GM12878 (cell line): ENCODE data around the gene DPF3. TPM values are rescaled to one million over a fixed set of nuclear protein-coding genes. Genes with fewer than 3 reads are reported as not detected.

ENCODE experiments used
- ATAC-seq: fragments of 200-7000 bp; cut with Tn5 transposase; 3 replicates; pipeline ENCODE4 v1.9.1; 2020; ENCODE audit warnings: mild to moderate bottlenecking, moderate library complexity
- BruUV-seq: library from RNA; stranded (reverse); fragments of 400-500 nt; replicated peaks from 2 replicates; lab custom pipeline; 2021; lab: Mats Ljungman, UMichigan
- CTCF ChIA-PET: fragments of 300-600 bp; sonication (Branson Sonifier 250); formaldehyde crosslinking; extraction: SDS; loops from one replicate; lab custom pipeline; 2021; ENCODE audit warnings: inconsistent platforms; lab: Yijun Ruan, JAX
- POLR2A ChIA-PET: fragments of 350-600 bp; formaldehyde crosslinking; extraction: SDS; loops from one replicate; lab custom pipeline; 2021; ENCODE audit warnings: inconsistent platforms; lab: Charles Lee
- RAD21 ChIA-PET: fragments of 300-600 bp; sonication (Branson Sonifier 250); formaldehyde crosslinking; loops from one replicate; lab custom pipeline; 2023; ENCODE audit warnings: antibody characterized with exemption; ENCODE audit not compliant: unreplicated experiment; lab: Charles Lee
- SMC1A ChIA-PET: fragments of 300-600 bp; sonication (Branson Sonifier 250); formaldehyde crosslinking; loops from one replicate; lab custom pipeline; 2023; ENCODE audit not compliant: unreplicated experiment, uncharacterized antibody; lab: Charles Lee
- DNase-seq: peaks from one replicate; pipeline ENCODE4 v3.0.0-alpha.2; 2011; ENCODE audit warnings: low read depth, low spot score
- FAIRE-seq: peaks from 3 replicates; lab custom pipeline; 2011; peaks lifted over from hg19 to GRCh38; lab: Jason Lieb, UNC
- H2AFZ ChIP-seq: 2 replicates; pipeline ENCODE4 v1.6.0; 2011; ENCODE audit warnings: low read depth, low read length, control low read depth; ENCODE audit not compliant: control insufficient read depth
- H3K27ac ChIP-seq: 2 replicates; pipeline ENCODE4 v1.5.1; 2011; ENCODE audit warnings: control low read depth; ENCODE audit not compliant: control insufficient read depth, insufficient read depth
- H3K27me3 ChIP-seq, 2 experiments: replicated peaks in 1 of 2; 2 replicates each; pipeline versions ENCODE4 v1.6.0 to v1.6.1; 2011; ENCODE audit warnings: low read length in 1 of 2; ENCODE audit not compliant: control insufficient read depth in 2 of 2, insufficient read depth in 2 of 2
- H3K36me3 ChIP-seq, 2 experiments: 2 replicates each; pipeline ENCODE4 v1.5.1; 2011; ENCODE audit warnings: low read length in 1 of 2; ENCODE audit not compliant: control insufficient read depth in 2 of 2, insufficient read depth in 2 of 2
- H3K4me1 ChIP-seq: 2 replicates; pipeline ENCODE4 v1.6.1; 2011; ENCODE audit warnings: mild to moderate bottlenecking, low read length, moderate library complexity, mixed read lengths; ENCODE audit not compliant: control insufficient read depth, insufficient read depth
- H3K4me2 ChIP-seq: 2 replicates; pipeline ENCODE4 v1.6.0; 2011; ENCODE audit warnings: control low read depth; ENCODE audit not compliant: control insufficient read depth, insufficient read depth
- H3K4me3 ChIP-seq: fragments of 200-600 bp; sonication (generic); 2 replicates; pipeline ENCODE4 v1.5.1; 2016
- H3K79me2 ChIP-seq: 2 replicates; pipeline ENCODE4 v1.6.0; 2011; ENCODE audit warnings: low read length; ENCODE audit not compliant: control insufficient read depth, insufficient read depth
- H3K9ac ChIP-seq: 2 replicates; pipeline ENCODE4 v1.8.0; 2011; ENCODE audit warnings: low read length, control low read depth, mixed read lengths; ENCODE audit not compliant: control insufficient read depth, insufficient read depth
- H3K9me3 ChIP-seq: replicated peaks from 3 replicates; pipeline ENCODE4 v1.5.1; 2011; ENCODE audit warnings: mild to moderate bottlenecking, low read length; ENCODE audit not compliant: control insufficient read depth, insufficient read depth
- H4K20me1 ChIP-seq: 2 replicates; pipeline ENCODE4 v1.6.0; 2011; ENCODE audit not compliant: control insufficient read depth, insufficient read depth
- BACH1 ChIP-seq: fragments of 450-650 bp; IDR thresholded peaks from 2 replicates; pipeline ENCODE4 v1.6.1; 2017; ENCODE audit warnings: mild to moderate bottlenecking, borderline replicate concordance
- EZH2 ChIP-seq: IDR thresholded peaks from 2 replicates; pipeline ENCODE4 v1.6.1; 2012; ENCODE audit warnings: low read depth, mild to moderate bottlenecking, control low read depth, inconsistent platforms, low read length, borderline replicate concordance; ENCODE audit not compliant: control insufficient read depth
- IKZF2 ChIP-seq, 2 experiments: fragments of 450-650 bp; IDR thresholded peaks; 2 replicates each; pipeline ENCODE4 v1.6.1; 2017; ENCODE audit warnings: mild to moderate bottlenecking in 2 of 2, moderate library complexity in 2 of 2
- MYC ChIP-seq: IDR thresholded peaks from 2 replicates; pipeline ENCODE4 v1.6.1; 2011; ENCODE audit warnings: mild to moderate bottlenecking, low read length, moderate library complexity, inconsistent platforms; ENCODE audit not compliant: insufficient read depth, insufficient replicate concordance, insufficient read length, severe bottlenecking
- NBN ChIP-seq: fragments of 450-650 bp; IDR thresholded peaks from 2 replicates; pipeline ENCODE4 v1.6.1; 2016
- NR2C2 ChIP-seq: IDR thresholded peaks from 2 replicates; pipeline ENCODE4 v1.6.1; 2011; ENCODE audit warnings: borderline replicate concordance, low read depth; ENCODE audit not compliant: control insufficient read depth, insufficient read length
- NR2F1 ChIP-seq: fragments of 450-650 bp; conservative IDR thresholded peaks from 2 replicates; pipeline ENCODE4 v1.6.1; 2017; ENCODE audit warnings: mild to moderate bottlenecking
- POLR2AphosphoS2 ChIP-seq: IDR thresholded peaks from 2 replicates; pipeline ENCODE4 v1.6.1; 2011; ENCODE audit warnings: low read depth, mild to moderate bottlenecking, low read length, improper control_type of control experiment, moderate library complexity
- POU2F2 ChIP-seq: IDR thresholded peaks from 3 replicates; pipeline ENCODE4 v1.6.1; 2011; ENCODE audit warnings: low read depth, mild to moderate bottlenecking, low read length, borderline replicate concordance
- SUPT20H ChIP-seq: IDR thresholded peaks from 2 replicates; pipeline ENCODE4 v1.6.1; 2011; ENCODE audit warnings: low read depth, mild to moderate bottlenecking, low read length, moderate library complexity, borderline replicate concordance; ENCODE audit not compliant: control insufficient read depth
- TAF1 ChIP-seq: IDR thresholded peaks from 2 replicates; pipeline ENCODE4 v1.6.1; 2011; ENCODE audit warnings: mild to moderate bottlenecking, low read depth, low read length, borderline replicate concordance
- ZNF24 ChIP-seq: fragments of 450-650 bp; IDR thresholded peaks from 2 replicates; pipeline ENCODE4 v1.6.1; 2017; ENCODE audit warnings: antibody characterized with exemption, mild to moderate bottlenecking
- WGBS: methylation state at CpG from one replicate; pipeline ENCODE4 v1.1.6; 2016; ENCODE audit warnings: low lambda C conversion rate; ENCODE audit not compliant: insufficient replicate concordance, insufficient coverage; ENCODE audit errors: missing lambda C conversion rate; 5-methylcytosine and 5-hydroxymethylcytosine counted together
- in situ Hi-C: fragments of 300-500 bp; cut with MboI; formaldehyde crosslinking; loops from 9 replicates; pipeline ENCODE4 v1.14.3; 2018; ENCODE audit warnings: mixed read lengths
- intact Hi-C: fragments of 100-400 bp; cut with micrococcal nuclease; formaldehyde crosslinking; loops from one replicate; pipeline ENCODE4 v1.14.2; 2022; ENCODE audit not compliant: unreplicated experiment
- polyA plus RNA-seq, 11 experiments: library from polyadenylated mRNA; depleted of rRNA in 4 of 11; unstranded in 6 of 11; stranded (reverse) in 5 of 11; fragments of >200 nt; fragmentation: Nextera tagmentation in 4 of 11; fragmentation: Illumina TruSeq in 1 of 11; extraction: Ambion mirVana in 4 of 11; extraction: Trizol in 1 of 11; gene quantifications; 1 replicate in 1 of 11; 2 replicates in 10 of 11; pipeline versions ENCODE4 v1.2.1 to v1.2.3, GENCODE V29; 2011 to 2016; ENCODE audit warnings: inconsistent platforms in 2 of 11, missing spikeins in 2 of 11, low read depth in 1 of 11
- total RNA-seq, 4 experiments: library from RNA; depleted of rRNA in 3 of 4; stranded (reverse); fragments of >200 nt in 3 of 4; fragmentation: Illumina TruSeq in 1 of 4; extraction: Trizol in 1 of 4; gene quantifications; 2 replicates each; pipeline versions ENCODE4 v1.2.1 to v1.2.3, GENCODE V29; 2013 to 2021
- TF ChIP-seq, protein P1 (sequence below): IDR thresholded peaks from 2 replicates; pipeline ENCODE4 v1.6.1; 2012; ENCODE audit warnings: low read depth, low read length, improper control_type of control experiment
- TF ChIP-seq, protein P2 (sequence below): fragments of 450-650 bp; IDR thresholded peaks from 2 replicates; pipeline ENCODE4 v1.6.1; 2017; ENCODE audit warnings: low read depth, mild to moderate bottlenecking, moderate library complexity

Gene DPF3
- total and polyA plus RNA-seq, 10 of the 15 experiments (the other 5 are each of a cell fraction or from before 2014, with no cell fraction given): 0.69 to 8.0 (median 2.2) TPM

DNA sequence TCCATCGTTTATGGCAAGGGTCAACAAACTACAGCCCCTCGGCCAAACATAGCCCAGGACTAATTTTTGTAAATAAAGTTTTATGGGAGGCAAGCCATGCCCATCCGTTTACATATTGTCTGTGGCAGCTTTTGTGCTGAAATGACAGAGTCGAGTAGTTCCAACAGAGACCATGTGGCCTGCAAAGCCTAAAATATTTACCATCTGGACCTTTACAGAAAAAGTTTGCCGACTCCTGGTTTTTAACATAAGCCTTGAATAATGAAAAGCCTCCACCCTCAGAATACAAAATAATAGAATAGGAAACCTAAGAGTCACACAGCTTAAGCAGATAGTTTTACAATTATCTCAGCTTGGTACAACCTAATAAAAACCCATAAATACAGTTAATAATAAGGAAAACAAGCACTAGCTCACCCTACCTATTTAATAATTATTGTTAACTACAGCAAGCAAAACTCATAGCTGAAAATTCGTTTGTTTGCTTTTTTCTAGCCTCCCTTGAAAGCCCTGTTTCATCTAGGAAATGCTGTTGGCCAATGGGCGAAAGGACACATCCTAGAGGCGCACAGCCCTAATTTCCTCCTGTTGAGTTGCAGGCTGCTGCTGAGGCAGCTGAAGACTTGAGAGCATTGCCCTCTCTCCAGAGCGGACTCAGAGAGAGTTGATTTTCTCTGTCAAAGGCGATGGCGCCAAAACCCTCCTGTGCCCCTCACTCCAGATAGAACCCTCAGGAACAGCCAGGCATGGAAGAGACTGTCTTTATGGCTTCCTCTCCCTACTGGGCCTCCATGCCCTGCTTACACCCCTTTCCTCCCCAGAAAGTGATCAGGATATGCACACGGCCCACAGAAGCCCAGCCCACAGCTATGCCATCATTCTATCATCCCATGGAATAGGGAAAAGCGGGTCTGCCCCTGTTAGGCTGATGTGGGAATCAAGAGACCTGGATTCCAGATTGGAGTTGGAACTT is 107.2 kb downstream of the DPF3 start:
- ChIA-PET SMC1A (interaction anchor here (1.3 kb wide), 1 partner anchor 267 kb away, joined by 3 read pairs; no protein-coding TSS in a partner anchor), POLR2A (interaction anchor here (0.6 kb wide), 2 partner anchors 14 to 1925 kb away, joined by 3 to 6 read pairs; no protein-coding TSS in a partner anchor), CTCF (interaction anchor here (0.6 kb wide), 1 partner anchor 43 kb away, joined by 3 read pairs; no protein-coding TSS in a partner anchor), RAD21 (no interaction called here)
- intact Hi-C loops (no loop called here), in situ Hi-C loops (no loop called here)
- H3K27ac ChIP-seq: no peak overlapping the region
- 58% methylated on average over 13 of the region's 13 CpGs for WGBS
- peaks cover 10% of the 10 kb centered on the region for H3K4me1 ChIP-seq
- no TSS peak for BruUV-seq
- H3K9me3 ChIP-seq: no peaks in the 10 kb centered on the region
- no peaks in the 10 kb centered on the region for H3K27me3 ChIP-seq
- no peaks in the 10 kb centered on the region for H3K36me3 ChIP-seq
- ATAC-seq (no peak), DNase-seq (no peak), FAIRE-seq (no peak)
- H3K4me2 ChIP-seq: no peak overlapping the region
- no peaks in the 10 kb centered on the region for H3K79me2 ChIP-seq
- H4K20me1 ChIP-seq: no peaks in the 10 kb centered on the region
- no peak overlapping the region for H3K4me3 ChIP-seq
- no peak overlapping the region for H3K9ac ChIP-seq
- H2AFZ ChIP-seq: no peak overlapping the region
- TF ChIP-seq POU2F2 (no peak), EZH2 (no peak), SUPT20H (no peak), NR2F1 (no peak), MYC (no peak), POLR2AphosphoS2 (no peak), BACH1 (no peak), ZNF24 (no peak), TAF1 (no peak), NBN (no peak), IKZF2 (IDR thresholded peaks at IDR 0.05) (no peak), NR2C2 (no peak)
- TF ChIP-seq, protein P1, sequence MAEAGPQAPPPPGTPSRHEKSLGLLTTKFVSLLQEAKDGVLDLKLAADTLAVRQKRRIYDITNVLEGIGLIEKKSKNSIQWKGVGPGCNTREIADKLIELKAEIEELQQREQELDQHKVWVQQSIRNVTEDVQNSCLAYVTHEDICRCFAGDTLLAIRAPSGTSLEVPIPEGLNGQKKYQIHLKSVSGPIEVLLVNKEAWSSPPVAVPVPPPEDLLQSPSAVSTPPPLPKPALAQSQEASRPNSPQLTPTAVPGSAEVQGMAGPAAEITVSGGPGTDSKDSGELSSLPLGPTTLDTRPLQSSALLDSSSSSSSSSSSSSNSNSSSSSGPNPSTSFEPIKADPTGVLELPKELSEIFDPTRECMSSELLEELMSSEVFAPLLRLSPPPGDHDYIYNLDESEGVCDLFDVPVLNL: no peak
- TF ChIP-seq, protein P2, sequence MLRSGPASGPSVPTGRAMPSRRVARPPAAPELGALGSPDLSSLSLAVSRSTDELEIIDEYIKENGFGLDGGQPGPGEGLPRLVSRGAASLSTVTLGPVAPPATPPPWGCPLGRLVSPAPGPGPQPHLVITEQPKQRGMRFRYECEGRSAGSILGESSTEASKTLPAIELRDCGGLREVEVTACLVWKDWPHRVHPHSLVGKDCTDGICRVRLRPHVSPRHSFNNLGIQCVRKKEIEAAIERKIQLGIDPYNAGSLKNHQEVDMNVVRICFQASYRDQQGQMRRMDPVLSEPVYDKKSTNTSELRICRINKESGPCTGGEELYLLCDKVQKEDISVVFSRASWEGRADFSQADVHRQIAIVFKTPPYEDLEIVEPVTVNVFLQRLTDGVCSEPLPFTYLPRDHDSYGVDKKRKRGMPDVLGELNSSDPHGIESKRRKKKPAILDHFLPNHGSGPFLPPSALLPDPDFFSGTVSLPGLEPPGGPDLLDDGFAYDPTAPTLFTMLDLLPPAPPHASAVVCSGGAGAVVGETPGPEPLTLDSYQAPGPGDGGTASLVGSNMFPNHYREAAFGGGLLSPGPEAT: no peak
